SK-N-SH treated with all-trans-retinoic acid at 6 μM for 48 hours (cell line): Measurements from ENCODE around the gene HEPACAM2.

Source experiments
- ARNTL ChIP-seq: fragments of 450-650 bp; formaldehyde crosslinking; IDR thresholded peaks from 2 replicates; pipeline ENCODE4 v1.5.0; 2020; ENCODE audit warnings: low read depth, mild to moderate bottlenecking, moderate library complexity, borderline replicate concordance
- ESRRG ChIP-seq: fragments of 250-450 bp; sonication (Bioruptor Pico); IDR thresholded peaks from 2 replicates; pipeline ENCODE4 v1.6.1; 2021; ENCODE audit warnings: mild to moderate bottlenecking
- ISL1 ChIP-seq: fragments of 250-450 bp; sonication (Bioruptor Pico); IDR thresholded peaks from 2 replicates; pipeline ENCODE4 v2.1.2; 2022; ENCODE audit warnings: mild to moderate bottlenecking, moderate library complexity
- OSR1 ChIP-seq: fragments of 250-450 bp; sonication (Bioruptor Pico); IDR thresholded peaks from 2 replicates; pipeline ENCODE4 v1.8.0; 2022; ENCODE audit warnings: moderate library complexity, mild to moderate bottlenecking, inconsistent platforms
- PPARA ChIP-seq: fragments of 250-450 bp; sonication (Bioruptor Pico); IDR thresholded peaks from 2 replicates; pipeline ENCODE4 v1.5.0; 2020; ENCODE audit warnings: mild to moderate bottlenecking, borderline replicate concordance
- TOX ChIP-seq: fragments of 250-450 bp; sonication (Bioruptor Pico); IDR thresholded peaks from 2 replicates; pipeline ENCODE4 v1.8.0; 2021; ENCODE audit warnings: mild to moderate bottlenecking, moderate library complexity, borderline replicate concordance
- ZFP30 ChIP-seq: fragments of 450-650 bp; formaldehyde crosslinking; IDR thresholded peaks from 2 replicates; pipeline ENCODE4 v1.5.0; 2022; ENCODE audit warnings: mild to moderate bottlenecking, moderate library complexity
- ZNF565 ChIP-seq: fragments of 450-650 bp; formaldehyde crosslinking; conservative IDR thresholded peaks from 2 replicates; pipeline ENCODE4 v1.5.0; 2020; ENCODE audit warnings: low read depth, mild to moderate bottlenecking, moderate library complexity
- ZNF70 ChIP-seq: fragments of 450-650 bp; formaldehyde crosslinking; IDR thresholded peaks from 2 replicates; pipeline ENCODE4 v1.5.0; 2020; ENCODE audit warnings: mild to moderate bottlenecking, moderate library complexity
- ZNF8 ChIP-seq: fragments of 450-650 bp; formaldehyde crosslinking; IDR thresholded peaks from 2 replicates; pipeline ENCODE4 v1.5.0; 2020; ENCODE audit warnings: mild to moderate bottlenecking, moderate library complexity
- TF ChIP-seq, protein P1 (sequence below): fragments of 250-450 bp; sonication (Bioruptor Pico); IDR thresholded peaks from 2 replicates; pipeline ENCODE4 v1.5.1; 2020; ENCODE audit warnings: low read depth, mild to moderate bottlenecking, moderate library complexity
- TF ChIP-seq, protein P2 (sequence below): fragments of 250-450 bp; sonication (Bioruptor Pico); IDR thresholded peaks from 2 replicates; pipeline ENCODE4 v1.8.0; 2020; ENCODE audit warnings: mild to moderate bottlenecking, moderate library complexity, borderline replicate concordance
- TF ChIP-seq, protein P3 (sequence below): fragments of 250-450 bp; sonication (Bioruptor Pico); IDR thresholded peaks from 2 replicates; pipeline ENCODE4 v1.5.1; 2021; ENCODE audit warnings: mild to moderate bottlenecking, moderate library complexity

DNA sequence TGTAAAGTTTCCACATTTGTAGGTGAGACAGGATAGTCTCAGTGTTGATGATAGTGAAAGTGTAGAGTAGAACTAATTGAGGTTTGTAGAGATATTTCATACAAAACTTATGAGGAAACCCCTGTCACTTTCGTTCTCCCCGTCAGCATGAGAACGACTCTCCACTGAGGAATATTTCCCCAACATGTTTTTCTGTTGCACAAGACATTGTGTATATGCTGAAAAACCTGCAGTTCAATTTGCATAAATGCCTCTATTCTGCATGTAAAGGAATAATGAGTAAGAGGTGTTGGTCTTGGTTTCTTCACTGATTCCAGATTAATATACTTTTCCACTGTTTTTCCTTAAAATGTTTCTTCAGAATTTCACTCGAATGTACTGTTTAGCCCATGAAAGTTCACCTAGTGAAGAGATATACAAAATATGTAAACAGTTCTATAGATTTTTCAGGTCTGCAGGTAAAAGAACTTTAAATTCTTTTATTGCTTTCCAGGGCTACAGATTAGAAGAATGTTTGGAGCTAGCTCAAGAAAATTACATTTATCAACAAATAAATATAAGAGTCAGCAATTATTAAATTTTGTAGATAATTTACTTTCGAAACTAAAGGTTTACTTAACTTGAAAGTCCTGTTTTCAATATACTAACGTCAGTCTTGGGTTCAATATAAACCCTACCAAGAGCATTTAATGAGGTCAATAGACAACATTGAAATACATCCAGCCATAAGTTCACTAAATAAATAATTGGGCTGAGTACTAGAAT, 37.2 kb downstream of the HEPACAM2 start:
- TF ChIP-seq ZFP30 (CRISPR knock-in tag) (no peak), OSR1 (CRISPR knock-in tag) (no peak), PPARA (no peak), TOX (CRISPR knock-in tag) (no peak), ESRRG (CRISPR knock-in tag) (no peak), ISL1 (CRISPR knock-in tag) (no peak), ZNF565 (CRISPR knock-in tag) (no peak), ZNF8 (CRISPR knock-in tag) (no peak), ZNF70 (CRISPR knock-in tag) (no peak), ARNTL (CRISPR knock-in tag) (no peak)
- TF ChIP-seq, protein P1, sequence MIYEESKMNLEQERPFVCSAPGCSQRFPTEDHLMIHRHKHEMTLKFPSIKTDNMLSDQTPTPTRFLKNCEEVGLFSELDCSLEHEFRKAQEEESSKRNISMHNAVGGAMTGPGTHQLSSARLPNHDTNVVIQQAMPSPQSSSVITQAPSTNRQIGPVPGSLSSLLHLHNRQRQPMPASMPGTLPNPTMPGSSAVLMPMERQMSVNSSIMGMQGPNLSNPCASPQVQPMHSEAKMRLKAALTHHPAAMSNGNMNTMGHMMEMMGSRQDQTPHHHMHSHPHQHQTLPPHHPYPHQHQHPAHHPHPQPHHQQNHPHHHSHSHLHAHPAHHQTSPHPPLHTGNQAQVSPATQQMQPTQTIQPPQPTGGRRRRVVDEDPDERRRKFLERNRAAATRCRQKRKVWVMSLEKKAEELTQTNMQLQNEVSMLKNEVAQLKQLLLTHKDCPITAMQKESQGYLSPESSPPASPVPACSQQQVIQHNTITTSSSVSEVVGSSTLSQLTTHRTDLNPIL, result no peak
- TF ChIP-seq, protein P2, sequence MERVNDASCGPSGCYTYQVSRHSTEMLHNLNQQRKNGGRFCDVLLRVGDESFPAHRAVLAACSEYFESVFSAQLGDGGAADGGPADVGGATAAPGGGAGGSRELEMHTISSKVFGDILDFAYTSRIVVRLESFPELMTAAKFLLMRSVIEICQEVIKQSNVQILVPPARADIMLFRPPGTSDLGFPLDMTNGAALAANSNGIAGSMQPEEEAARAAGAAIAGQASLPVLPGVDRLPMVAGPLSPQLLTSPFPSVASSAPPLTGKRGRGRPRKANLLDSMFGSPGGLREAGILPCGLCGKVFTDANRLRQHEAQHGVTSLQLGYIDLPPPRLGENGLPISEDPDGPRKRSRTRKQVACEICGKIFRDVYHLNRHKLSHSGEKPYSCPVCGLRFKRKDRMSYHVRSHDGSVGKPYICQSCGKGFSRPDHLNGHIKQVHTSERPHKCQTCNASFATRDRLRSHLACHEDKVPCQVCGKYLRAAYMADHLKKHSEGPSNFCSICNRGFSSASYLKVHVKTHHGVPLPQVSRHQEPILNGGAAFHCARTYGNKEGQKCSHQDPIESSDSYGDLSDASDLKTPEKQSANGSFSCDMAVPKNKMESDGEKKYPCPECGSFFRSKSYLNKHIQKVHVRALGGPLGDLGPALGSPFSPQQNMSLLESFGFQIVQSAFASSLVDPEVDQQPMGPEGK (CRISPR knock-in tag), result no peak
- TF ChIP-seq, protein P3, sequence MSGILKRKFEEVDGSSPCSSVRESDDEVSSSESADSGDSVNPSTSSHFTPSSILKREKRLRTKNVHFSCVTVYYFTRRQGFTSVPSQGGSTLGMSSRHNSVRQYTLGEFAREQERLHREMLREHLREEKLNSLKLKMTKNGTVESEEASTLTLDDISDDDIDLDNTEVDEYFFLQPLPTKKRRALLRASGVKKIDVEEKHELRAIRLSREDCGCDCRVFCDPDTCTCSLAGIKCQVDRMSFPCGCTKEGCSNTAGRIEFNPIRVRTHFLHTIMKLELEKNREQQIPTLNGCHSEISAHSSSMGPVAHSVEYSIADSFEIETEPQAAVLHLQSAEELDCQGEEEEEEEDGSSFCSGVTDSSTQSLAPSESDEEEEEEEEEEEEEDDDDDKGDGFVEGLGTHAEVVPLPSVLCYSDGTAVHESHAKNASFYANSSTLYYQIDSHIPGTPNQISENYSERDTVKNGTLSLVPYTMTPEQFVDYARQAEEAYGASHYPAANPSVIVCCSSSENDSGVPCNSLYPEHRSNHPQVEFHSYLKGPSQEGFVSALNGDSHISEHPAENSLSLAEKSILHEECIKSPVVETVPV (CRISPR knock-in tag), result no peak
